Measurements from ENCODE around the gene DNAH12.

- TF ChIP-seq, protein P1, sequence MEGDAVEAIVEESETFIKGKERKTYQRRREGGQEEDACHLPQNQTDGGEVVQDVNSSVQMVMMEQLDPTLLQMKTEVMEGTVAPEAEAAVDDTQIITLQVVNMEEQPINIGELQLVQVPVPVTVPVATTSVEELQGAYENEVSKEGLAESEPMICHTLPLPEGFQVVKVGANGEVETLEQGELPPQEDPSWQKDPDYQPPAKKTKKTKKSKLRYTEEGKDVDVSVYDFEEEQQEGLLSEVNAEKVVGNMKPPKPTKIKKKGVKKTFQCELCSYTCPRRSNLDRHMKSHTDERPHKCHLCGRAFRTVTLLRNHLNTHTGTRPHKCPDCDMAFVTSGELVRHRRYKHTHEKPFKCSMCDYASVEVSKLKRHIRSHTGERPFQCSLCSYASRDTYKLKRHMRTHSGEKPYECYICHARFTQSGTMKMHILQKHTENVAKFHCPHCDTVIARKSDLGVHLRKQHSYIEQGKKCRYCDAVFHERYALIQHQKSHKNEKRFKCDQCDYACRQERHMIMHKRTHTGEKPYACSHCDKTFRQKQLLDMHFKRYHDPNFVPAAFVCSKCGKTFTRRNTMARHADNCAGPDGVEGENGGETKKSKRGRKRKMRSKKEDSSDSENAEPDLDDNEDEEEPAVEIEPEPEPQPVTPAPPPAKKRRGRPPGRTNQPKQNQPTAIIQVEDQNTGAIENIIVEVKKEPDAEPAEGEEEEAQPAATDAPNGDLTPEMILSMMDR (IDR thresholded peaks at IDR 0.05) = no peak
- TF ChIP-seq POLR2A (IDR thresholded peaks at IDR 0.05) = no peak
- TF ChIP-seq POLR2AphosphoS5 (IDR thresholded peaks at IDR 0.05) = no peak
Measured at GRCh38 chr3:57257678-57258077, 286.5 kb downstream of the DNAH12 start.
